Iris pigment epithelial cell (primary cell): ENCODE measurements around the gene SNX32.
"Not testable (repeated sequence)": the region's sequence is repeated elsewhere in the genome, so short reads cannot be mapped to it uniquely, and the experiment has no call there.

ENCODE experiments used
- DNase-seq: peaks from one replicate; pipeline ENCODE4 v3.0.0-alpha.2; 2011; ENCODE audit warnings: low read depth

Gene SNX32

DNA sequence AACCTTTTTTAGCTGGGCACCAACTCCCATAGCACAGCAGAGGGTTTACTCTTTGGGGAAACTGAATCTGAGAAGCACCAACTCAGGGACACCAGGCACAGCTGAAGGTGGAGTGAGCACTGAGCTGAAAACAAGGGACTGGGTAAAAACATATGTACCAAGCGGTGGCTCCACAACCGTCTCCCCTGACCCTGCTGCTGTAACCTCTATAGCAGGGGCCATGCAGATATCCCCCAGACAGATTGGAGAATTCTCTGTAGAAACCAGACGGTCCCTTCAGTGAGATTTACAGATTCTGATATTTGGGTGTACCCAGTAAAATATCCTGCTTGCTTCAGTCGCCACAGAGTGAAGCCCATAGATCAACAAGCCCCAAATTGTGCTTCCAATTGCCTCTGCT is 4.3 kb upstream of the SNX32 start:
- DNase-seq: no peak

GRCh38 chr11:65832231-65832630 is 1.5 kb upstream of the SNX32 start:
- DNase-seq: not testable (repeated sequence)

- no peak for DNase-seq
Measured at GRCh38 chr11:65834202-65834601, 439 bp downstream of the SNX32 start.

DNA sequence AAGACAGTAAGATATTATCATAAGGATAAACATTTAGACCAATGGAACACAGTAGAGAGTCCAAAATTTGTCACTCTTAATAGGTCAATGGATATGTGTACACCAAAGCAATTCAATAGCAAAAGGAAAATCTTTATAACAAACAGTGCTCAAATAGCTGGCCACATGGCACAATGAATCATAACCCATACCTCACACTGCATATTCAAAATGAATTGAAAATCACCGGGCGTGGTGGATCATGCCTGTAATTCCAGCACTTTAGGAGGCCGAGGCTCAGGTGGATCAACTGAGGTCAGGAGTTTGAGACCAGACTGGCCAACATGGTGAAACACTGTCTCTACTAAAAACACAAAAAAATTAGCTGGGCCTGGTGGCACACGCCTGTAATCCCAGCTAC is 8.4 kb downstream of the SNX32 start:
- DNase-seq: no peak

- DNase-seq: no peak
Measured at GRCh38 chr11:65843811-65844210, 10.0 kb downstream of the SNX32 start.

- no peak for DNase-seq
Measured at GRCh38 chr11:65844231-65844872, 10.6 kb downstream of the SNX32 start.

DNA sequence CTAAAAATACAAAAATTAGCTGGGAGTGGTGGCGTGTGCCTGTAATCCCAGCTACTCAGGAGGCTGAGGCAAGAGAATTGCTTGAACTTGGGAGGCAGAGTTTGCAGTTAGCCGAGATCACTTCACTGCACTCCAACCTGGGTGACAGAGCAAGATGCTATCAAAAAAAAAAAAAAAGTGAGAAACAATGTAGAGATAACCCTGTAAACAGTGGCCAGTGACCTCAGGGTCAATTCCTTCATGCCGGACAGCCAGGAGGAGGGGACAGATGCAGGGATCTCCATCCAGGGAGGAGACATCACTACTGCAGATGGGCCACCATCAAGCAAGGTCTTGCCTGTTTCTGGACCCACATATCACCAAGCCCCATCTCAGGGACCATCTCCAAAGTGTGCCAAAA is 14.0 kb downstream of the SNX32 start:
- DNase-seq: no peak

GRCh38 chr11:65848693-65849092 is 14.9 kb downstream of the SNX32 start:
- not testable (repeated sequence) for DNase-seq

DNA sequence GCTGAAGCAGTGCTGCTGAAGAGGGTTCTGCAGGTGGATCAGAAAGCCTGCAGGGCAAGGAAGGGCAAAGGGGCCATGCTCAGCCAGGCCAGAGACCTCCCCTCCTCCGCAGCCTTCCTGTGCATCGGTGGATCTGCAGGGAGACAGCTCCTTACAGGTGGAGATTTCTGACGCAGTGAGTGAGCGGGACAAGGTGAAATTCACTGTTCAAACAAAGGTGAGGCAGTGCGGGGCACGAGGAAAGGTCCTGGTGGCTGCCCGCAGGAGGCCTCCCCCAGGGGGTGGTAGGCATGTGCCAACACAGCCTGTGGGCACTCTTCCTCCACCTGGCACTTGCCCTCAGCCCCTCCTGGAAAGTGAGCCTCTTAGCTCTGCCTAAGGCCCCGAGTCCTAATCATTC is 15.6 kb downstream of the SNX32 start:
- DNase-seq: no peak

DNA sequence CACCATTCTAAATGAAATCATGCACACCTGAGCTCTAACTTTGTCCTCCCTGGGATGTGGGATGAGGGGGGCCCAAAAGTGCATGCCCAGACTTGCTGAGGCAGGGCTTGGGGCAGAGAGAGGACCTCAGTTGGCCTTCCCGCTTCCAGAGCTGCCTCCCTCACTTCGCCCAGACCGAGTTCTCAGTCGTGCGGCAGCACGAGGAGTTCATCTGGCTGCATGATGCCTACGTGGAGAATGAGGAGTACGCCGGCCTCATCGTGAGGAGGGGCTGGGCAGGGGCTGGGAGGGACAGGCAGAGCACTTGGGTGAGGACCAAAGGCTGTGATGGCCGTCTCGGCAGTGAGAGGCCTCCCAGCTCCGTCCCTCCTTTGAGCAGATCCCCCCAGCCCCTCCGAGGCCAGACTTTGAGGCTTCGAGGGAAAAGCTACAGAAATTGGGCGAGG is 16.0 kb downstream of the SNX32 start:
- no peak for DNase-seq

GRCh38 chr11:65850217-65851082 is 16.7 kb downstream of the SNX32 start:
- no peak for DNase-seq

DNA sequence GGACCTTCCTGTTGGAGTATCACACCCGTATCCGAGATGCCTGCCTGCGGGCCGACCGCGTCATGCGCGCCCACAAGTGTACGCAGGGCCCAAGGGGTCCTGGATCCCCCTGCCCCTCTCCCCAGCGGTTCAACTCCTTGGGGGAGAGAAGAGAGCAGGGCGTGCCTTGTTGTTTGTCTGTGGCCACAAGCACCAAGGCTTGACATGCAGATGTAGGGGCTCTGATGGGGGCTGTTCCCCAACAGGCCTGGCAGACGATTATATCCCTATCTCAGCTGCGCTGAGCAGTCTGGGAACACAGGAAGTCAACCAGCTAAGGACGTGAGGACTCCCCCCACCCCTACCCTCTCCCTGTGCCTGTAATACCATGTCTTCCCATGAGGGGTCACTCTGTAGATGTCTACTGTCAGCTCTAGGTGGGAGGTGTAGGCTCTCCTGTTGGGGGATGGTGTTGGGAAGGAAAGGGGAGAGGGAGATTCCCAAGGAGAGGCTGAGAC is 17.4 kb downstream of the SNX32 start:
- DNase-seq: no peak

DNA sequence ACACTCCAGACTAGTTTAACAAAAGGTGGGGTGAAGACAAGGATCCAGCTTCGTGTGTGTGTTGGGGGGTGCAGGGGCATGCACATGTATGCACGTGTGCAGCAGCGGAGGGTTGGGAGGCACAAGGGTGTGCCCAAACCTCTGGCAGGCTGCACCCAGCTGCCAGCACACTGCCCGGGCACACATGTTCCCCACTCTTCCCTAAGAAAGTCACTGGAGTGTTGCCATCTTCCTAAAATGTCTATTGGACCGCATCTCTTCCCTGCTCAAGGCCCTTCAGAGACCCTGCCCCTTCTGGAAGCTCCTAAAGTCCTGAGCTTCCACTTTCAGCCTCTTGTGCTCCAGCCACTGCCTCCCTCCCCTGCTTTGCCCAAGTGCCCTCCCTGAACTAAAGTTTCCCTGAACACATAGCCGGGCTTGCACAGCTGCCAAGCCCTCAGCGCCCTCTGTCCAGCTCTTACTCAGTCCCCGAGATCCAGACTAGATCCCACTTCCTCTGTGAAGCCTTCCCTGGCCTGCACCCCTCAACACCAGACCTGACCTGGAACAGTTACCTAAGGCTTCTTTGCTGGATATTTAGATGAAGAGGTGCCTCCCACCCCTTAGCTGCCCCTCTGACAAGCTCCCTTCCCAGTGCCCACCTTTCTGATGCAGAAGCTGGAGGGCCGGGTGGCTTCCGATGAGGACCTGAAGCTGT is 18.2 kb downstream of the SNX32 start:
- DNase-seq: no peak

DNA sequence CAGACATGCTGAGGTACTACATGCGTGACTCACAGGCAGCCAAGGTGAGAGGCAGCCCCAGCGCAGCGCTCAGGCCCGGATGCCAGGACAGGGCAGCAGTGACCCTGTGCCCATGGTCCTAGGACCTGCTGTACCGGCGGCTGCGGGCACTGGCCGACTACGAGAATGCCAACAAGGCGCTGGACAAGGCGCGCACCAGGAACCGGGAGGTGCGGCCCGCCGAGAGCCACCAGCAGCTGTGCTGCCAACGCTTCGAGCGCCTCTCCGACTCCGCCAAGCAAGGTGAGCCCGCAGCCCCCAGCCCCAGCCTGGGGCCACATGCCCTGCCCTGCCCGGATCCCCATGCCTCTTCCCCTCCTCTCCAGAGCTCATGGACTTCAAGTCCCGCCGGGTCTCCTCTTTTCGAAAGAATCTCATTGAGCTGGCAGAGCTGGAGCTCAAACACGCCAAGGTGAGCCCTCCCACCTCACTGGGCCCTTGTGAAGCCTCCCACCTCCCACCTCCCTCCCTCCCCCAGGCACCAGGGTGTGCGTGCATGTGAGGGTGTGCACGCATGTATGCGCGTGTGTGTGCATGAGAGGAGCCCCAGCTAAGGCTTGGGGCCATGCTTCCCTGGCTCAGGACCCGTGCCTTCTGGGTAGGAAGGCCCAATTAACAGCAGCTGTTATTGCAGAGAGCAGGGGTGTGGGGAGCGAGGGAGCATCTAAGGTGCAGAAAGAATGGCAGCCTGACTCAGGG is 18.9 kb downstream of the SNX32 start:
- DNase-seq: no peak

DNA sequence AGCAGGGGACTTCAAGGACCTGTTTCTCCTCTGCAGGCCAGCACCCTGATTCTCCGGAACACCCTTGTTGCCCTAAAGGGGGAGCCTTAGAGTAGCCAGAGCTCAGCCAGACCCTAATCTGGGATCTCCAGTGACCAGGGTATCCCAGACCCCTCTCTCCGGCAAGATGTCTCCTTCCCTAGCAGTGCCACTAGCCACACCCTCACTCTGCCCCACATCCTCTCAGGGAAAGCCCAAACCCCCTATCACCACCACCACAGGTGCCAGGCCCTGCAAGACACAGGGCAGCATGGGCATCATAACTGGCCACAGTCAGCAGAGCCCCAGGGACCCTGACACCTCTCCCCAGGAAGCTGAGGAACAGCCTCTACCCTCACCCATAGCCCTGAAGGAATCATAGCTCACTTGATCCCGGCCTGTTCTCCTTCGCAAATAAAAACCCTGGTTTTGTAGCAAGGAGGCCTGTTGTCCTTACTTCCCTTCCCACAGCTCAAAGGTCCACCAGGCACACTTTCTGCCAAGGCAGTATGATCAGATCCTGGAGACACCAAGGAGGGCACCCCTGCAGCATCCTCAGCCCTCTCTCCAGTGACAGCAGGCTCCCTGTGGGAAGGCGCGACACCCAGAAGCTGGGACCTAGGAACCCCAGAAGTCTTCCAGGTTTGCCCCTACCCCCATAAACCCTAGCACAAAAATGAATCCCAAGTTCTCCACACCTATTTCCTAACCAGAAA is 19.6 kb downstream of the SNX32 start:
- DNase-seq: no peak

- no peak for DNase-seq
Measured at GRCh38 chr11:65854161-65854592, 20.4 kb downstream of the SNX32 start.

GRCh38 chr11:65854852-65855837 is 21.4 kb downstream of the SNX32 start:
- no peak for DNase-seq

DNA sequence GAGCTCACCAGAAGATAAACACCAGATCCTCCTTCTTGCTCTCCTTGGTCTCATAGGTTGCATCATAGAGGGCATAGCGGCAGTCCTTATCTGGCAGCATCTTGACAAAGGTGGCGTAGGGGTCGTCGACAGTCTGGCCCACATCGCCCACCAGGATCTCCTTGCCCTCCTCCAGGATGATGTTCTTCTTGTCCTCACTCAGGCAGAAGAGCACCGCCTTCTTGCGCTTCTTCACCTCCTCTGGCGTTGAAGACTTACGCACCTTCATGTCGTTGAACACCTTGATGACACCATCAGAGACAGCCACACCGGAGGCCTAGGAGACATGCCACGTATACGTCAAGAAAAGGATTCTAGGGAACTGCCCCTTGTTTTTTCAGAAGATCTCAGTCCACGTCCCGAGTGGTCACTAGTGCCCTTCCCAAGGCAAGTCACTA is 22.2 kb downstream of the SNX32 start:
- no peak for DNase-seq

GRCh38 chr11:65856689-65857499 is 23.1 kb downstream of the SNX32 start:
- peak; percentile 66 for DNase-seq
